ENCODE results near the gene CD34. TPM values are rescaled to one million over a fixed set of nuclear protein-coding genes. Genes with fewer than 3 reads are reported as not detected.
"Not testable (repeated sequence)": the region's sequence is repeated elsewhere in the genome, so short reads cannot be mapped to it uniquely, and the experiment has no call there.

The CD34 gene
- total RNA-seq, 2 experiments from 2014 or later, result 0.05 TPM; not detected in 1

GRCh38 chr1:207948536-207949250 lies 37.8 kb upstream of the CD34 start:
- Mint-ChIP-seq H3K36me3 (ENCODE audit: low read depth) (no peaks in the 10 kb centered on the region), H3K4me3 (no peak overlapping the region), H3K27ac (no peak overlapping the region), H3K9me3 (no peaks in the 10 kb centered on the region), H3K4me1 (no peaks in the 10 kb centered on the region), H3K27me3 (peaks cover 9% of the 10 kb centered on the region)
- CTCF ChIA-PET, result no interaction called here
- no peak for DNase-seq
- POLR2A ChIA-PET, result no interaction called here

DNA sequence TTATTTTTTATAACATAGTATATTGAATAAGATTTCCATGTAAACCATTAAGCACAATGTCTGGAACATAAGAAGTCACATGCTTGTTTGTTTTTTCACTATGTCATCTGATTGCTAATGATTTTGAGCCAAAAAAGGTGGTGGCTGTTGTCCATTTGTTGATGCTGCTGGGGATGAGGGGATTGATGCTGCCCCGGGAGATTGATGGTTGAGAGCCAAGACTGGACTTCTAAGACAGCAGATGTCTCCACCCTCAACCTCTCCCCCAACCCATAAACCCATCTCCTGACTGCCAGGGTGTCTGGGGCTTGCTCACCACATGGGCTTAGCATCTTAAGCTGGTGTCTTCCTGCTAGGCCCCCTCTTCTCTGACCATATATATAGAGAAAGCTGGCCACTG lies 35.8 kb upstream of the CD34 start:
- CTCF ChIA-PET, result interaction anchor here (1.1 to 2.2 kb wide), 3 partner anchors 16 to 52 kb away, joined by 3 to 7 read pairs (median 4); no protein-coding TSS in a partner anchor
- Mint-ChIP-seq H3K9me3 (no peaks in the 10 kb centered on the region), H3K27ac (no peak overlapping the region), H3K4me1 (no peaks in the 10 kb centered on the region), H3K36me3 (ENCODE audit: low read depth) (no peaks in the 10 kb centered on the region), H3K4me3 (no peak overlapping the region), H3K27me3 (peaks cover 8% of the 10 kb centered on the region)
- DNase-seq, result no peak
- POLR2A ChIA-PET, result interaction anchor here (1.0 kb wide), 1 partner anchor 16 kb away, joined by 3 read pairs; no protein-coding TSS in a partner anchor

GRCh38 chr1:207944571-207944970 lies 33.6 kb upstream of the CD34 start:
- ChIA-PET POLR2A (no interaction called here), CTCF (interaction anchor here (2.2 kb wide), 1 partner anchor 18 kb away, joined by 7 read pairs; no protein-coding TSS in a partner anchor)
- no peaks in the 10 kb centered on the region for H3K36me3 Mint-ChIP-seq (ENCODE audit: low read depth)
- DNase-seq, result no peak
- H3K27ac Mint-ChIP-seq, result no peak overlapping the region
- H3K27me3 Mint-ChIP-seq, result peaks cover 21% of the 10 kb centered on the region
- no peak overlapping the region for H3K4me3 Mint-ChIP-seq
- H3K9me3 Mint-ChIP-seq, result no peaks in the 10 kb centered on the region
- H3K4me1 Mint-ChIP-seq, result no peaks in the 10 kb centered on the region

DNA sequence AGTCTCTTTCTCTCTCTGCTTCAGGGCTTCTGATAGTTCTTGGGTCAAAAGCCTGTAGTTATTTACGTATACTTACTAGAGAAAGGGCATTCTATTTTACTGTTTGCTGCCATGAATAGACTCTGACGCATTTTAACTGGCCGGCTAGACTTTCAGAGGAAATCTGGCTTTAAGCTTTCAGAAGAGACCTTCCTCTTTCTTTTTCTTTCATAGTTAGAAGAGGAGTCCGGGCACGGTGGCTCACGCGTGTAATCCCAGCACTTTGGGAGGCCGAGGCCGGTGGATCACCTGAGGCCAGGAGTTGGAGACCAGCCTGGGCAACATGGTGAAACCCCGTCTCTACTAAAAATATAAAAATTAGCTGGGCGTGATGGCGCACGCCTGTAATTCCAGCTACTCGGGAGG lies 31.4 kb upstream of the CD34 start:
- H3K9me3 Mint-ChIP-seq; H3K27ac Mint-ChIP-seq; H3K4me1 Mint-ChIP-seq; H3K36me3 Mint-ChIP-seq (ENCODE audit: low read depth); POLR2A ChIA-PET; H3K4me3 Mint-ChIP-seq; DNase-seq: not testable (repeated sequence)
- peaks cover 37% of the 10 kb centered on the region for H3K27me3 Mint-ChIP-seq
- CTCF ChIA-PET, result interaction anchor here (0.6 to 1.0 kb wide), 2 partner anchors 73 to 1486 kb away, joined by 3 to 5 read pairs; no protein-coding TSS in a partner anchor

GRCh38 chr1:207941665-207942064 lies 30.7 kb upstream of the CD34 start:
- no peaks in the 10 kb centered on the region for H3K9me3 Mint-ChIP-seq
- no peak for DNase-seq
- no peaks in the 10 kb centered on the region for H3K4me1 Mint-ChIP-seq
- CTCF ChIA-PET, result no interaction called here
- no peaks in the 10 kb centered on the region for H3K36me3 Mint-ChIP-seq (ENCODE audit: low read depth)
- no peak overlapping the region for H3K27ac Mint-ChIP-seq
- H3K4me3 Mint-ChIP-seq, result no peak overlapping the region
- POLR2A ChIA-PET, result no interaction called here
- peaks cover 44% of the 10 kb centered on the region for H3K27me3 Mint-ChIP-seq

DNA sequence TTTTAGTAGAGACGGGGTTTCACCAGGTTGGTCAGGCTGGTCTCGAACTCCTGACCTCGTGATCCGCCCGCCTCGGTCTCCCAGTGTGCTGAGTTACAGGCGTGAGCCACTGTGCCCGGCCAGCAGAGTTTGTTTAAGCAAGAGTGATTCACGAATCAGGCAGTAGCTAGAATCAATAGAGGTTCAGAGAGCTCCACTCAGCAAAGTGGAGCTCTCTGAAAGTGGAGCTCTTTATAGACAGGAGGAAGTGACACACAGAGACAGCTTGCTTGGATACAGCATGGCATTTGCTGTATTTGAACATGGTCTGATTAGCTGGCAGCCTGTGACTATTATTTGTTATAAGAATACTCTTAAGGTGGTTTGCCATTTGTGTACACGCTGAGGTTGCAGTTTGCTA lies 27.1 kb upstream of the CD34 start:
- Mint-ChIP-seq H3K36me3 (ENCODE audit: low read depth) (no peaks in the 10 kb centered on the region), H3K27me3 (peaks cover 56% of the 10 kb centered on the region), H3K4me3 (no peak overlapping the region), H3K27ac (no peak overlapping the region), H3K9me3 (no peaks in the 10 kb centered on the region), H3K4me1 (no peaks in the 10 kb centered on the region)
- ChIA-PET POLR2A (no interaction called here), CTCF (interaction anchor here (0.5 to 1.3 kb wide), 3 partner anchors 16 to 799 kb away, joined by 3 to 4 read pairs (median 3); no protein-coding TSS in a partner anchor)
- no peak for DNase-seq

DNA sequence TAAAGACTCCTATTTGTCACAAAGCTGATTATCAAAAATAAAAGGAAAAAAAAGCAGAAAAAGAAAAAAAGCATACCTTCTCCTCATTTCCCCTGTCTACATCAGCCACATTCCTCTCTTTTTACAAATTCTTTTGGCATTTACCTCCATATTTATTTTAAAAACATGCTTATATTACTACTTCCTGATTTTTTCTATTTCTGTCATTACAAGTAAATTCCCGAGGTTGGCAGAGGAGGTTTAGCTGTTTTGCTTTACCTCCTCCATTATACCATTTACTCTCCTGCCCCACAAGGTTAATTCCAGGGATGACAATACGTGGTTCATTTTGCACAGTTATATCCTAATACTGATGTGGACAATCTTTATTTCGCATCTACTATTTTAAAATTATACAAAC lies 26.3 kb upstream of the CD34 start:
- no peak overlapping the region for H3K4me3 Mint-ChIP-seq
- H3K27me3 Mint-ChIP-seq, result peaks cover 56% of the 10 kb centered on the region
- CTCF ChIA-PET, result no interaction called here

GRCh38 chr1:207935166-207935583 lies 24.2 kb upstream of the CD34 start:
- POLR2A ChIA-PET, result no interaction called here
- H3K4me3 Mint-ChIP-seq, result no peak overlapping the region
- no peaks in the 10 kb centered on the region for H3K9me3 Mint-ChIP-seq
- no peaks in the 10 kb centered on the region for H3K36me3 Mint-ChIP-seq (ENCODE audit: low read depth)
- DNase-seq, result no peak
- no peaks in the 10 kb centered on the region for H3K4me1 Mint-ChIP-seq
- H3K27me3 Mint-ChIP-seq, result peaks cover 48% of the 10 kb centered on the region
- CTCF ChIA-PET, result interaction anchor here (1.6 kb wide), 1 partner anchor 50 kb away, joined by 7 read pairs; no protein-coding TSS in a partner anchor
- no peak overlapping the region for H3K27ac Mint-ChIP-seq

More for the DNA sequence above, 26.3 kb upstream of the CD34 start:
- Mint-ChIP-seq H3K27ac (no peak overlapping the region), H3K4me1 (no peaks in the 10 kb centered on the region), H3K36me3 (ENCODE audit: low read depth) (no peaks in the 10 kb centered on the region), H3K9me3 (no peaks in the 10 kb centered on the region)
- DNase-seq, result no peak
- POLR2A ChIA-PET, result no interaction called here

GRCh38 chr1:207933205-207933800 lies 22.4 kb upstream of the CD34 start:
- no peak for DNase-seq
- no peak overlapping the region for H3K27ac Mint-ChIP-seq
- H3K4me1 Mint-ChIP-seq, result no peaks in the 10 kb centered on the region
- no peak overlapping the region for H3K4me3 Mint-ChIP-seq
- POLR2A ChIA-PET, result no interaction called here
- H3K9me3 Mint-ChIP-seq, result no peaks in the 10 kb centered on the region
- no peaks in the 10 kb centered on the region for H3K36me3 Mint-ChIP-seq (ENCODE audit: low read depth)
- CTCF ChIA-PET, result no interaction called here
- peaks cover 38% of the 10 kb centered on the region for H3K27me3 Mint-ChIP-seq

DNA sequence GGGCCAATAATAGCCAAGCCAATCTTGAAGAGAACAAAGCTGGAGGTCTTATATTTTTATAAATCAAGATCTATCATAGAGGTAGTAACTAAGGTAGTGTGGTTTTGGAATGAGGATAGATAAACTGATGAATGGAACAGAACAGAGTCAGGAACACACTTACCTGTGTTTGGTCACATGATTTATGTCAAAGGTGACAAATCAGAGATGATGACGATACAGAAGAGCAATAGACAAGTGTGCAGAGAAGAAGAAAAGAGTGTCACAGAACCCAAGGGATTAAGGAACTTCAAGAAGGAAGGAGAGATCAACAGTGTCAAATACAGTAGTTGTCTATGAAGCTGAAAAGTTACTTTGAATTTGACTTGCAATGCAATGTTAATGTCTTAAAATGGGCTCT lies 16.1 kb upstream of the CD34 start:
- CTCF ChIA-PET, result interaction anchor here (0.6 kb wide), 1 partner anchor 160 kb away, joined by 4 read pairs; no protein-coding TSS in a partner anchor
- no peak for DNase-seq

GRCh38 chr1:207925969-207926368 lies 15.0 kb upstream of the CD34 start:
- H3K4me1 Mint-ChIP-seq; DNase-seq; POLR2A ChIA-PET; H3K36me3 Mint-ChIP-seq (ENCODE audit: low read depth); H3K27ac Mint-ChIP-seq; H3K4me3 Mint-ChIP-seq; H3K9me3 Mint-ChIP-seq: not testable (repeated sequence)
- CTCF ChIA-PET, result interaction anchor here (1.4 kb wide), 1 partner anchor 57 kb away, joined by 4 read pairs; no protein-coding TSS in a partner anchor
- H3K27me3 Mint-ChIP-seq, result peaks cover 41% of the 10 kb centered on the region

More for the DNA sequence above, 16.1 kb upstream of the CD34 start:
- POLR2A ChIA-PET, result no interaction called here
- H3K4me1 Mint-ChIP-seq, result no peaks in the 10 kb centered on the region
- H3K27me3 Mint-ChIP-seq, result peaks cover 36% of the 10 kb centered on the region
- no peaks in the 10 kb centered on the region for H3K9me3 Mint-ChIP-seq
- H3K36me3 Mint-ChIP-seq (ENCODE audit: low read depth), result no peaks in the 10 kb centered on the region
- no peak overlapping the region for H3K27ac Mint-ChIP-seq
- H3K4me3 Mint-ChIP-seq, result no peak overlapping the region

- Mint-ChIP-seq H3K27ac (no peak overlapping the region), H3K4me1 (no peaks in the 10 kb centered on the region), H3K27me3 (peaks cover 43% of the 10 kb centered on the region), H3K4me3 (no peak overlapping the region), H3K36me3 (ENCODE audit: low read depth) (no peaks in the 10 kb centered on the region), H3K9me3 (no peaks in the 10 kb centered on the region)
- ChIA-PET POLR2A (no interaction called here), CTCF (interaction anchor here (1.4 kb wide), 1 partner anchor 56 kb away, joined by 4 read pairs; no protein-coding TSS in a partner anchor)
- no peak for DNase-seq
These were observed 14.3 kb upstream of the CD34 start for GRCh38 chr1:207925210-207925609.

DNA sequence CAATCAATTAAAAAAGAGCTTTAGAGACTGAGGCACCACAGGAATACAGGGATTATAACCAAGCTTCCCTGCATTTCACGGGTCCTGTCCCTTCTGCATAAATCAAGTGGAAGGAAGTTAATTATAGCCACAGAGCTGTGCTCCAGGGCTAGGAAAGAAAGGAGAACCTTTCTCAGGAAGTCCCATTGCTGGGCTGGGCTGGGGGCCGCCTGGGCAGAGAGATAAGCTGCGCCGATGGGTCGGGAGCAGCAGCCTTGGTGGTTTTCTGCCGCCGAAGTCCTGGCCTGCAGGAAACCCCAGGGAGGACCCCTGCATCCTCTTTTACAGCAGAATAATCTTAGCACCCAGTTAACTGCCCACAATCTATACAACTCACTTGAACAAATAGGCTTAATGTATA lies 12.6 kb upstream of the CD34 start:
- Mint-ChIP-seq H3K4me1 (no peaks in the 10 kb centered on the region), H3K27ac (no peak overlapping the region), H3K27me3 (peaks cover 40% of the 10 kb centered on the region), H3K4me3 (no peak overlapping the region), H3K9me3 (no peaks in the 10 kb centered on the region), H3K36me3 (ENCODE audit: low read depth) (no peaks in the 10 kb centered on the region)
- ChIA-PET POLR2A (no interaction called here), CTCF (no interaction called here)
- no peak for DNase-seq

All from activated CD4-positive, alpha-beta T cell treated with anti-CD3 and anti-CD28 coated beads, Interleukin-2, amount 10 ng/mL, durations not matched to agents 7 days and 5 days (primary cell).